ENCODE measurements around the gene SYT11.

Gene SYT11

GRCh38 chr1:155859234-155859829, at the start of gene SYT11:
Gene SYT11 (plus strand): TSS chr1:155859567. CDS start chr1:155859762, 195 bp downstream.
- H3K4me3 ChIP-seq (ENCODE audit: low read depth in 1 of 2, low read length in 1 of 2) = peak within 1 kb of the TSS; percentile 63 to 81
- H3K27me3 ChIP-seq = no peaks in the 10 kb centered on the region
- H3K4me1 ChIP-seq (ENCODE audit: control insufficient read depth in 1 of 2, insufficient read depth in 1 of 2, low read depth in 1 of 2, low read length in 1 of 2) = peaks cover 41 to 42% of the 10 kb centered on the region in 2 experiments
- H3K36me3 ChIP-seq = peaks cover 9% of the 10 kb centered on the region
- peak; percentile 42 for TF ChIP-seq CTCF (IDR thresholded peaks at IDR 0.05)
- no peaks in the 10 kb centered on the region for H3K9me3 ChIP-seq
- peak within 1 kb of the TSS; percentile 87 for H3K27ac ChIP-seq

- no peak for TF ChIP-seq CTCF (IDR thresholded peaks at IDR 0.05)
- Histone ChIP-seq H3K36me3 (peaks cover 49% of the 10 kb centered on the region), H3K4me3 (ENCODE audit: low read depth in 1 of 2, low read length in 1 of 2) (no peak overlapping the region), H3K27me3 (no peaks in the 10 kb centered on the region), H3K4me1 (ENCODE audit: control insufficient read depth in 1 of 2, insufficient read depth in 1 of 2, low read depth in 1 of 2, low read length in 1 of 2) (no peaks in the 10 kb centered on the region), H3K9me3 (no peaks in the 10 kb centered on the region), H3K27ac (no peak overlapping the region)
Measured at GRCh38 chr1:155812878-155813277, 46.5 kb upstream of the SYT11 start.

GRCh38 chr1:155813672-155814071, 45.7 kb upstream of the SYT11 start:
- Histone ChIP-seq H3K9me3 (no peaks in the 10 kb centered on the region), H3K4me1 (ENCODE audit: control insufficient read depth in 1 of 2, insufficient read depth in 1 of 2, low read depth in 1 of 2, low read length in 1 of 2) (peaks cover 4 to 6% of the 10 kb centered on the region in 2 experiments), H3K27me3 (no peaks in the 10 kb centered on the region), H3K4me3 (ENCODE audit: low read depth in 1 of 2, low read length in 1 of 2) (no peak overlapping the region), H3K27ac (no peak overlapping the region), H3K36me3 (peaks cover 56% of the 10 kb centered on the region)
- no peak for TF ChIP-seq CTCF (IDR thresholded peaks at IDR 0.05)

GRCh38 chr1:155816351-155816750, 43.0 kb upstream of the SYT11 start:
- TF ChIP-seq CTCF (IDR thresholded peaks at IDR 0.05) = no peak
- H3K27me3 ChIP-seq = no peaks in the 10 kb centered on the region
- H3K4me1 ChIP-seq (ENCODE audit: control insufficient read depth in 1 of 2, insufficient read depth in 1 of 2, low read depth in 1 of 2, low read length in 1 of 2) = peaks cover 6 to 10% of the 10 kb centered on the region in 2 experiments
- H3K27ac ChIP-seq = peak overlapping the region; percentile 27
- no peak overlapping the region for H3K4me3 ChIP-seq (ENCODE audit: low read depth in 1 of 2, low read length in 1 of 2)
- no peaks in the 10 kb centered on the region for H3K9me3 ChIP-seq
- peaks cover 72% of the 10 kb centered on the region for H3K36me3 ChIP-seq

DNA sequence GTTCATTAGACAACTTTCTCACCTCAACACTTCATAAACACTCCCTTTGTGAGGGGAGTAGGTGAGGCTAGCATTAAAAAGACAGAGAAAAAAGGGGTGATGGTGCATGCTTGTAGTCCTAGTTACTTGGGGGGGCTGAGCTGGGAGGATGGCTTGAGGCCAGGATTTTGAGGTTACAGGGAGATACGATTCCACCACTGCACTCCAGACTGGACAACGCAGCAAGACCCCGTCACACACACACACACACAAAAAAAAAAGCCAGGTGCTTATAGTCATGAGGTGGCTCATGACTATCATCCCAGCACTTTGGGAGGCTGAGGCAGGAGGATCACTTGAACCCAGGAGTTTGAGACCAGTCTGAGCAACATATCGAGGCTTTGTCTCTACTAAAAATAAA, 31.9 kb upstream of the SYT11 start:
- peaks cover 39% of the 10 kb centered on the region for H3K36me3 ChIP-seq
- no peak overlapping the region for H3K4me3 ChIP-seq (ENCODE audit: low read depth in 1 of 2, low read length in 1 of 2)
- no peaks in the 10 kb centered on the region for H3K27me3 ChIP-seq
- no peaks in the 10 kb centered on the region for H3K4me1 ChIP-seq (ENCODE audit: control insufficient read depth in 1 of 2, insufficient read depth in 1 of 2, low read depth in 1 of 2, low read length in 1 of 2)
- TF ChIP-seq CTCF (IDR thresholded peaks at IDR 0.05) = no peak
- H3K27ac ChIP-seq = no peak overlapping the region
- H3K9me3 ChIP-seq = no peaks in the 10 kb centered on the region
